WTC11 (cell line): ENCODE data around the gene HPSE. TPM values are rescaled to one million over a fixed set of nuclear protein-coding genes. Genes with fewer than 3 reads are reported as not detected.
A peak's percentile ranks its signal among the peaks of the same experiment; 100 is the strongest.

Source experiments
- ARID4B ChIP-seq: sonication (generic); formaldehyde crosslinking; IDR thresholded peaks from 2 replicates; pipeline ENCODE4 v1.8.0; 2023; ENCODE audit warnings: missing genetic modification reagents, mild to moderate bottlenecking, borderline replicate concordance
- CREM ChIP-seq: sonication (generic); formaldehyde crosslinking; IDR thresholded peaks from 2 replicates; pipeline ENCODE4 v1.8.1; 2022; ENCODE audit warnings: mild to moderate bottlenecking, missing genetic modification reagents, moderate library complexity
- CTCF ChIP-seq: fragments of 200-600 bp; IDR thresholded peaks from 2 replicates; pipeline ENCODE4 v1.8.0; 2022; ENCODE audit warnings: antibody characterized with exemption
- EMX1 ChIP-seq: fragments of 250-450 bp; sonication (Bioruptor Pico); IDR thresholded peaks from 2 replicates; pipeline ENCODE4 v1.8.0; 2021; ENCODE audit warnings: mild to moderate bottlenecking
- FOXP4 ChIP-seq: sonication (generic); formaldehyde crosslinking; IDR thresholded peaks from 2 replicates; pipeline ENCODE4 v1.8.0; 2022; ENCODE audit warnings: mild to moderate bottlenecking, missing genetic modification reagents
- GABPB1 ChIP-seq: sonication (generic); formaldehyde crosslinking; IDR thresholded peaks from 2 replicates; pipeline ENCODE4 v1.8.1; 2023; ENCODE audit warnings: mild to moderate bottlenecking, missing genetic modification reagents
- HMGXB4 ChIP-seq: sonication (generic); formaldehyde crosslinking; IDR thresholded peaks from 2 replicates; pipeline ENCODE4 v1.8.1; 2023; ENCODE audit warnings: mild to moderate bottlenecking, moderate library complexity, missing genetic modification reagents
- MAX ChIP-seq: sonication (generic); formaldehyde crosslinking; IDR thresholded peaks from 2 replicates; pipeline ENCODE4 v1.8.0; 2022; ENCODE audit warnings: mild to moderate bottlenecking, missing genetic modification reagents
- MLX ChIP-seq: sonication (generic); formaldehyde crosslinking; IDR thresholded peaks from 2 replicates; pipeline ENCODE4 v1.8.1; 2023; ENCODE audit warnings: mild to moderate bottlenecking, missing genetic modification reagents, moderate library complexity
- NFATC4 ChIP-seq: fragments of 250-450 bp; sonication (Bioruptor Pico); IDR thresholded peaks from 2 replicates; pipeline ENCODE4 v1.9.0; 2021; ENCODE audit warnings: mild to moderate bottlenecking
- NR2C2 ChIP-seq: sonication (generic); formaldehyde crosslinking; IDR thresholded peaks from 2 replicates; pipeline ENCODE4 v1.8.0; 2022; ENCODE audit warnings: mild to moderate bottlenecking, missing genetic modification reagents
- PREB ChIP-seq: sonication (generic); formaldehyde crosslinking; IDR thresholded peaks from 2 replicates; pipeline ENCODE4 v1.8.1; 2022; ENCODE audit warnings: mild to moderate bottlenecking, missing genetic modification reagents, moderate library complexity, borderline replicate concordance
- RORB ChIP-seq: fragments of 250-450 bp; sonication (Bioruptor Pico); IDR thresholded peaks from 2 replicates; pipeline ENCODE4 v1.9.0; 2021; ENCODE audit warnings: mild to moderate bottlenecking
- TEAD4 ChIP-seq: sonication (generic); formaldehyde crosslinking; IDR thresholded peaks from 2 replicates; pipeline ENCODE4 v1.8.0; 2022; ENCODE audit warnings: mild to moderate bottlenecking, missing genetic modification reagents
- USF1 ChIP-seq: sonication (generic); formaldehyde crosslinking; IDR thresholded peaks from 2 replicates; pipeline ENCODE4 v1.8.0; 2022; ENCODE audit warnings: mild to moderate bottlenecking, missing genetic modification reagents
- ZBTB21 ChIP-seq: sonication (generic); formaldehyde crosslinking; IDR thresholded peaks from 2 replicates; pipeline ENCODE4 v1.8.1; 2023; ENCODE audit warnings: mild to moderate bottlenecking, missing genetic modification reagents, borderline replicate concordance
- ZNF219 ChIP-seq: sonication (generic); formaldehyde crosslinking; IDR thresholded peaks from 2 replicates; pipeline ENCODE4 v1.8.0; 2023; ENCODE audit warnings: missing genetic modification reagents, mild to moderate bottlenecking, borderline replicate concordance
- ZNF425 ChIP-seq: fragments of 250-450 bp; sonication (Bioruptor Pico); conservative IDR thresholded peaks from 2 replicates; pipeline ENCODE4 v1.9.0; 2021; ENCODE audit warnings: mild to moderate bottlenecking
- ZSCAN18 ChIP-seq: fragments of 250-450 bp; sonication (Bioruptor Pico); IDR thresholded peaks from 2 replicates; pipeline ENCODE4 v2.1.2; 2022; ENCODE audit warnings: mild to moderate bottlenecking, moderate library complexity
- total RNA-seq: library from RNA; stranded (reverse); gene quantifications from 3 replicates; pipeline ENCODE4 v1.2.3, GENCODE V29; 2021

Gene HPSE
- total RNA-seq, 1 experiment from 2014 or later: 3.0 TPM

GRCh38 chr4:83284193-83285054, 50.2 kb downstream of the HPSE start, which contains the start of gene COQ2 (continued):
- TF ChIP-seq ARID4B (CRISPR knock-in tag) (peak; percentile 57; the same call in 1 of the 2 replicates), GABPB1 (peak; percentile 54; the same call in 1 of the 2 replicates), NFATC4 (CRISPR knock-in tag) (no peak), ZNF425 (CRISPR knock-in tag) (no peak), ZNF219 (CRISPR knock-in tag) (no peak), ZSCAN18 (CRISPR knock-in tag) (no peak), ZBTB21 (0 out of 2 replicates have a peak, but pooled peaks have one; percentile 69), PREB (CRISPR knock-in tag) (no peak), MLX (CRISPR knock-in tag) (no peak), TEAD4 (CRISPR knock-in tag) (no peak), RORB (CRISPR knock-in tag) (no peak), FOXP4 (CRISPR knock-in tag) (peak; percentile 65; the same call in 1 of the 2 replicates), CTCF (no peak), EMX1 (CRISPR knock-in tag) (no peak), NR2C2 (no peak), USF1 (CRISPR knock-in tag) (no peak), CREM (CRISPR knock-in tag) (peak; percentile 92), MAX (CRISPR knock-in tag) (peak; percentile 14; the same call in 1 of the 2 replicates), HMGXB4 (peak; percentile 67)
